Sigmoid colon (tissue), 7 donors: Measurements from ENCODE around the gene CORO2B. TPM values are rescaled to one million over a fixed set of nuclear protein-coding genes. Genes with fewer than 3 reads are reported as not detected.
A peak's percentile ranks its signal among the peaks of the same experiment; 100 is the strongest.

Source experiments
- DNase-seq: peaks from one replicate; pipeline ENCODE4 v3.0.0-alpha.2; 2019
- H3K27ac ChIP-seq, 4 donors: fragments of 200-600 bp; sonication (generic); one replicate each; pipeline ENCODE4 v1.5.1; 2016 to 2019; ENCODE audit warnings: mild to moderate bottlenecking in 1 of 4
- H3K27me3 ChIP-seq, 3 donors: fragments of 200-600 bp; sonication (generic); one replicate each; pipeline ENCODE4 v1.5.1; 2019; ENCODE audit warnings: mild to moderate bottlenecking in 1 of 3
- H3K36me3 ChIP-seq, 4 donors: fragments of 200-600 bp; sonication (generic); one replicate each; pipeline ENCODE4 v1.5.1; 2016 to 2019
- H3K4me1 ChIP-seq, 4 donors: fragments of 200-600 bp; sonication (generic); one replicate each; pipeline ENCODE4 v1.5.1; 2017 to 2019
- H3K4me3 ChIP-seq, 4 donors: fragments of 200-600 bp; sonication (generic); one replicate each; pipeline ENCODE4 v1.5.1; 2017 to 2019; ENCODE audit warnings: mild to moderate bottlenecking in 2 of 4, moderate library complexity in 1 of 4
- H3K9me3 ChIP-seq, 4 donors: fragments of 200-600 bp in 3 of 4; sonication (generic) in 3 of 4; one replicate each; pipeline versions ENCODE4 v1.5.1 to v1.6.1; 2013 to 2019
- CTCF ChIP-seq, 4 experiments: fragments of 450-650 bp in 3 of 4; fragments of 200-600 bp in 1 of 4; IDR thresholded peaks; one replicate each; pipeline ENCODE4 v1.5.1; 2016 to 2019; ENCODE audit warnings: antibody characterized with exemption in 4 of 4, mild to moderate bottlenecking in 3 of 4, moderate library complexity in 2 of 4
- EP300 ChIP-seq, 4 donors: sonication (generic); formaldehyde crosslinking; IDR thresholded peaks; one replicate each; pipeline ENCODE4 v1.6.1; 2017; ENCODE audit warnings: antibody characterized with exemption in 4 of 4
- POLR2A ChIP-seq, 2 donors: fragments of 450-650 bp; IDR thresholded peaks; one replicate each; pipeline ENCODE4 v1.6.1; 2016; ENCODE audit warnings: antibody characterized with exemption in 2 of 2, mild to moderate bottlenecking in 2 of 2, moderate library complexity in 2 of 2
- POLR2AphosphoS5 ChIP-seq, 4 donors: sonication (generic); formaldehyde crosslinking; IDR thresholded peaks; one replicate each; pipeline ENCODE4 v1.6.1; 2017; ENCODE audit warnings: antibody characterized with exemption in 4 of 4
- WGBS, 2 donors: extraction: QIAGEN DNeasy Blood & Tissue Kit; methylation state at CpG; one replicate each; pipeline ENCODE4 v1.1.7; 2013; 5-methylcytosine and 5-hydroxymethylcytosine counted together
- intact Hi-C: fragments of 100-400 bp; cut with DNase I; formaldehyde crosslinking; loops from one replicate; pipeline ENCODE4 v1.15.1; 2023
- polyA plus RNA-seq, 3 donors: library from polyadenylated mRNA; stranded (reverse); fragments of 200-250 nt; gene quantifications; one replicate each; pipeline ENCODE4 v1.2.3, GENCODE V29; 2013
- total RNA-seq, 4 donors: library from RNA; depleted of rRNA; stranded (reverse); fragments of >200 nt; gene quantifications; one replicate each; pipeline ENCODE4 v1.1.0, GENCODE V29; 2016
- donor health status: healthy with polysubstance abuse.
- donor health status: Bipolar disorder and iron deficiency.
- donor health status: healthy.

Gene CORO2B
- total and polyA plus RNA-seq, 7 donors, result 0.46 to 3.9 (median 3.1) TPM

- peaks cover 0 to 26% (median 0%) of the 10 kb centered on the region in 3 donors for H3K27me3 ChIP-seq
- DNase-seq, result no peak
- no peak for TF ChIP-seq POLR2AphosphoS5 (IDR thresholded peaks at IDR 0.05)
- no peak for TF ChIP-seq EP300 (IDR thresholded peaks at IDR 0.05)
- no peak for TF ChIP-seq CTCF (IDR thresholded peaks at IDR 0.05)
- H3K36me3 ChIP-seq, result no peaks in the 10 kb centered on the region
- H3K4me3 ChIP-seq, result no peak overlapping the region
- H3K4me1 ChIP-seq, result peaks cover 0 to 9% (median 9%) of the 10 kb centered on the region in 4 donors
- H3K9me3 ChIP-seq, result no peaks in the 10 kb centered on the region
- H3K27ac ChIP-seq, result no peak overlapping the region
- 93 to 94% methylated on average over 5 of the region's 5 CpGs for WGBS, 2 donors
- intact Hi-C loops, result no loop called here
Observed at GRCh38 chr15:68564173-68564572, 14.6 kb upstream of the CORO2B start.

- no peak for TF ChIP-seq CTCF (IDR thresholded peaks at IDR 0.05)
- TF ChIP-seq POLR2AphosphoS5 (IDR thresholded peaks at IDR 0.05), result no peak
- TF ChIP-seq POLR2A (IDR thresholded peaks at IDR 0.05), result no peak
- TF ChIP-seq EP300 (IDR thresholded peaks at IDR 0.05), result no peak
- no peaks in the 10 kb centered on the region for H3K4me1 ChIP-seq
- H3K27ac ChIP-seq, result no peak overlapping the region
- H3K36me3 ChIP-seq, result no peaks in the 10 kb centered on the region
- peaks cover 0 to 29% (median 0%) of the 10 kb centered on the region in 3 donors for H3K27me3 ChIP-seq
- no peaks in the 10 kb centered on the region for H3K9me3 ChIP-seq
- no peak for DNase-seq
- intact Hi-C loops, result no loop called here
- H3K4me3 ChIP-seq, result no peak overlapping the region
Observed at GRCh38 chr15:68565234-68565633, 13.6 kb upstream of the CORO2B start.

- Histone ChIP-seq H3K4me3 (no peak overlapping the region), H3K36me3 (no peaks in the 10 kb centered on the region), H3K27ac (no peak overlapping the region), H3K27me3 (peaks cover 0 to 30% (median 0%) of the 10 kb centered on the region in 3 donors), H3K4me1 (no peaks in the 10 kb centered on the region), H3K9me3 (no peaks in the 10 kb centered on the region)
- TF ChIP-seq POLR2A (IDR thresholded peaks at IDR 0.05) (no peak), EP300 (IDR thresholded peaks at IDR 0.05) (no peak), POLR2AphosphoS5 (IDR thresholded peaks at IDR 0.05) (no peak), CTCF (IDR thresholded peaks at IDR 0.05) (no peak)
- intact Hi-C loops, result no loop called here
- whole genome bisulfite sequencing, 2 donors, result 81 to 93% methylated on average over 4 of the region's 4 CpGs
- DNase-seq, result peak; percentile 46
Observed at GRCh38 chr15:68565726-68566125, 13.1 kb upstream of the CORO2B start.

GRCh38 chr15:68566377-68566954, 12.3 kb upstream of the CORO2B start:
- 67 to 70% methylated on average over 9 of the region's 9 CpGs for WGBS, 2 donors
- peak; percentile 43 for DNase-seq
- Histone ChIP-seq H3K27me3 (peaks cover 0 to 28% (median 0%) of the 10 kb centered on the region in 3 donors), H3K9me3 (no peaks in the 10 kb centered on the region), H3K27ac (no peak overlapping the region), H3K4me3 (no peak overlapping the region), H3K36me3 (no peaks in the 10 kb centered on the region), H3K4me1 (no peaks in the 10 kb centered on the region)
- intact Hi-C loops, result no loop called here
- TF ChIP-seq EP300 (IDR thresholded peaks at IDR 0.05), result no peak

- DNase-seq, result no peak
- TF ChIP-seq CTCF (IDR thresholded peaks at IDR 0.05), result no peak
- TF ChIP-seq POLR2AphosphoS5 (IDR thresholded peaks at IDR 0.05), result no peak
- no peak for TF ChIP-seq POLR2A (IDR thresholded peaks at IDR 0.05)
- no peak for TF ChIP-seq EP300 (IDR thresholded peaks at IDR 0.05)
- no peak overlapping the region for H3K4me3 ChIP-seq
- H3K36me3 ChIP-seq, result no peaks in the 10 kb centered on the region
- 94 to 96% methylated on average over 3 of the region's 3 CpGs for WGBS, 2 donors
- H3K27ac ChIP-seq, result no peak overlapping the region
- no peaks in the 10 kb centered on the region for H3K4me1 ChIP-seq
- intact Hi-C loops, result no loop called here
- no peaks in the 10 kb centered on the region for H3K9me3 ChIP-seq
- peaks cover 0 to 29% (median 3%) of the 10 kb centered on the region in 3 donors for H3K27me3 ChIP-seq
Observed at GRCh38 chr15:68567345-68567744, 11.4 kb upstream of the CORO2B start.
